Body of pancreas (tissue), 4 donors: Measurements from ENCODE around the gene ASB10. TPM values are rescaled to one million over a fixed set of nuclear protein-coding genes. Genes with fewer than 3 reads are reported as not detected.

Experiments
- ATAC-seq: fragments of 150-250 bp; one replicate; pipeline ENCODE4 v1.9.1; 2016
- DNase-seq, 4 donors: peaks; one replicate each; pipeline ENCODE4 v3.0.0-alpha.2; 2019
- H3K27ac ChIP-seq, 4 donors: fragments of 200-600 bp; sonication (generic); 1 replicate in 3 of 4; 2 replicates in 1 of 4; pipeline versions ENCODE4 v1.5.1 to v1.6.1; 2016 to 2019; ENCODE audit warnings: mild to moderate bottlenecking in 1 of 4, mixed read lengths in 1 of 4, moderate library complexity in 1 of 4
- H3K27me3 ChIP-seq, 2 donors: fragments of 200-600 bp; sonication (generic); one replicate each; pipeline ENCODE4 v1.6.0; 2016; ENCODE audit warnings: mild to moderate bottlenecking in 1 of 2
- H3K36me3 ChIP-seq, 2 donors: fragments of 200-600 bp; sonication (generic); replicated peaks in 1 of 2; 2 replicates each; pipeline ENCODE4 v1.5.1; 2016; ENCODE audit warnings: low read depth in 2 of 2; ENCODE audit not compliant: insufficient read depth in 1 of 2
- H3K4me1 ChIP-seq: fragments of 200-600 bp; sonication (generic); one replicate; pipeline ENCODE4 v1.6.0; 2016
- H3K4me3 ChIP-seq, 2 donors: fragments of 200-600 bp; sonication (generic); 1 replicate in 1 of 2; 2 replicates in 1 of 2; pipeline ENCODE4 v1.5.1; 2016 to 2019
- H3K9me3 ChIP-seq, 3 donors: fragments of 200-600 bp; sonication (generic); 1 replicate in 2 of 3; 2 replicates in 1 of 3; pipeline ENCODE4 v1.5.1; 2016
- POLR2A ChIP-seq, 3 donors: fragments of 450-650 bp; IDR thresholded peaks; one replicate each; pipeline ENCODE4 v1.6.1; 2016; ENCODE audit warnings: antibody characterized with exemption in 3 of 3, mild to moderate bottlenecking in 2 of 3
- WGBS, 2 donors: methylation state at CpG; one replicate each; pipeline ENCODE4 v1.1.5; 2017; 5-methylcytosine and 5-hydroxymethylcytosine counted together
- intact Hi-C: fragments of 100-400 bp; cut with DNase I; formaldehyde crosslinking; loops from one replicate; pipeline ENCODE4 v1.15.1; 2023
- total RNA-seq, 2 donors: library from RNA; depleted of rRNA; stranded (reverse); fragments of >200 nt; gene quantifications; one replicate each; pipeline ENCODE4 v1.1.0, GENCODE V29; 2016
- TF ChIP-seq, protein P1 (sequence below), 7 experiments: fragments of 450-650 bp in 4 of 7; fragments of 200-600 bp in 3 of 7; sonication (generic) in 3 of 7; IDR thresholded peaks; one replicate each; pipeline ENCODE4 v1.5.1; 2016 to 2019; ENCODE audit warnings: antibody characterized with exemption in 7 of 7

ASB10 gene
- total RNA-seq, 2 donors from 2014 or later = not detected

DNA sequence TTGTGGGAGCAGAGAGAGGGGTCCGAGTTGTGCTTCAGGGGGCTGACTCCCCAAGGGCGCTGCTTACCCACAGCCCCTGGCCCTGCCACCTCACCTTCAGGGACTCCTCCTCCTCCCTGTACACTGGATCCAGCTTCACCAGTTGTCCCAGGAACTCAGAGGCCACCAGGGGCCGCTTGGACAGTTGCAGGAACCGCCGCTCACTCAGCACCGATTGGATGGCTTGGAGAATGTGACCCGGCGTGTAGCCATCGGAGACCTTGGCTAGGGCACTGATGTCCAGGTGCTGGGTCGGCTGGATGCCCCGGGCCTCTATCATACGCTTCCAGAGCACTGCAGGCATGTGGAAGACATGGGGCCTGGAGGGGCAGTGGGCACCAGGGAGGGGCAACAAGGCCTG, 4.5 kb upstream of the ASB10 start:
- no peak for ATAC-seq
- 67 to 72% methylated on average over 5 to 12 of the region's 12 CpGs for WGBS, 2 donors
- DNase-seq = no peak
- TF ChIP-seq, protein P1, sequence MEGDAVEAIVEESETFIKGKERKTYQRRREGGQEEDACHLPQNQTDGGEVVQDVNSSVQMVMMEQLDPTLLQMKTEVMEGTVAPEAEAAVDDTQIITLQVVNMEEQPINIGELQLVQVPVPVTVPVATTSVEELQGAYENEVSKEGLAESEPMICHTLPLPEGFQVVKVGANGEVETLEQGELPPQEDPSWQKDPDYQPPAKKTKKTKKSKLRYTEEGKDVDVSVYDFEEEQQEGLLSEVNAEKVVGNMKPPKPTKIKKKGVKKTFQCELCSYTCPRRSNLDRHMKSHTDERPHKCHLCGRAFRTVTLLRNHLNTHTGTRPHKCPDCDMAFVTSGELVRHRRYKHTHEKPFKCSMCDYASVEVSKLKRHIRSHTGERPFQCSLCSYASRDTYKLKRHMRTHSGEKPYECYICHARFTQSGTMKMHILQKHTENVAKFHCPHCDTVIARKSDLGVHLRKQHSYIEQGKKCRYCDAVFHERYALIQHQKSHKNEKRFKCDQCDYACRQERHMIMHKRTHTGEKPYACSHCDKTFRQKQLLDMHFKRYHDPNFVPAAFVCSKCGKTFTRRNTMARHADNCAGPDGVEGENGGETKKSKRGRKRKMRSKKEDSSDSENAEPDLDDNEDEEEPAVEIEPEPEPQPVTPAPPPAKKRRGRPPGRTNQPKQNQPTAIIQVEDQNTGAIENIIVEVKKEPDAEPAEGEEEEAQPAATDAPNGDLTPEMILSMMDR (IDR thresholded peaks at IDR 0.05) = no peak
- TF ChIP-seq POLR2A (IDR thresholded peaks at IDR 0.05) = no peak
- Histone ChIP-seq H3K27ac (no peak overlapping the region), H3K36me3 (no peaks in the 10 kb centered on the region), H3K4me3 (no peak overlapping the region), H3K4me1 (no peaks in the 10 kb centered on the region), H3K9me3 (no peaks in the 10 kb centered on the region), H3K27me3 (no peaks in the 10 kb centered on the region)
- intact Hi-C loops = no loop called here

DNA sequence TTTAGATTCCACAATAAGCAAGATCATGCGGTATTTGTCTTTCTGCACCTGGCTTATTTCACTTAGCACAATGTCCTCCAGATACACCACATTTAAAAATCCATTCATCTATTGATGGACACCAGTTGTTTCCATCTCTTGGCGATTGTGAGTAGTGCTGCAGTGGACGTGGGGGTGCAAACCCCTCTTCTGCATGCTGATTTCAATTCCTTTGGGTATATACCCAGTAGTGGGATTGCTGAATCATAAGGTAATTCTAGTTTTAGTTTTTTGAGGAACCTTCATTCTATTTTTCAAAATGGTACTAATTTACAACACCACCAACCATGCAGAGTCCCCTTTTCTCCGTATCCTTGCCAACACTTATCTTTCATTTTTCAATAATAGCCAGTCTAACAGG, 2.0 kb upstream of the ASB10 start:
- no peaks in the 10 kb centered on the region for H3K27me3 ChIP-seq
- WGBS, 2 donors = 55 to 56% methylated on average over 4 of the region's 4 CpGs
- intact Hi-C loops = no loop called here

DNA sequence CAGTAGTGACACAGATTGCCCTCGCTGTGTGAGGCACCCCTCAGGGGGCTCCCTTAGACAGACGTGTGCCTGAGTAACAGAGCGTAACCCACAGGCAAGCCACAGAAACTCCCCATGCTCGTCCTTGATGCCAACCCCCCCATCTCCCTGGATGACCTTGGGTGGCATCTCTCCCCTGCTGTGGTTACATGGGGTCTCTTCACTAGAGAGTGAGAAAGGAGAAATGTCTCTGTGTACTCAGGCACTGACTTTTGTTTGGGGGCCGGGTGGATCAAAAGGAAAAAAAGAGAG, 1.1 kb upstream of the ASB10 start:
- Histone ChIP-seq H3K27me3 (no peaks in the 10 kb centered on the region), H3K27ac (no peak overlapping the region), H3K4me3 (no peak overlapping the region), H3K9me3 (no peaks in the 10 kb centered on the region), H3K36me3 (no peaks in the 10 kb centered on the region), H3K4me1 (no peaks in the 10 kb centered on the region)
- 31 to 49% methylated on average over 2 to 5 of the region's 5 CpGs for WGBS, 2 donors
- no peak for TF ChIP-seq POLR2A (IDR thresholded peaks at IDR 0.05)
- TF ChIP-seq, protein P1 (IDR thresholded peaks at IDR 0.05) = no peak
- intact Hi-C loops = no loop called here
- ATAC-seq (no peak), DNase-seq (no peak)

More for the DNA sequence above, 2.0 kb upstream of the ASB10 start:
- Histone ChIP-seq H3K9me3 (no peaks in the 10 kb centered on the region), H3K4me1 (no peaks in the 10 kb centered on the region), H3K36me3 (no peaks in the 10 kb centered on the region), H3K27ac (no peak overlapping the region), H3K4me3 (no peak overlapping the region)
- DNase-seq (no peak), ATAC-seq (no peak)
- TF ChIP-seq, protein P1 (IDR thresholded peaks at IDR 0.05) = no peak
- no peak for TF ChIP-seq POLR2A (IDR thresholded peaks at IDR 0.05)

DNA sequence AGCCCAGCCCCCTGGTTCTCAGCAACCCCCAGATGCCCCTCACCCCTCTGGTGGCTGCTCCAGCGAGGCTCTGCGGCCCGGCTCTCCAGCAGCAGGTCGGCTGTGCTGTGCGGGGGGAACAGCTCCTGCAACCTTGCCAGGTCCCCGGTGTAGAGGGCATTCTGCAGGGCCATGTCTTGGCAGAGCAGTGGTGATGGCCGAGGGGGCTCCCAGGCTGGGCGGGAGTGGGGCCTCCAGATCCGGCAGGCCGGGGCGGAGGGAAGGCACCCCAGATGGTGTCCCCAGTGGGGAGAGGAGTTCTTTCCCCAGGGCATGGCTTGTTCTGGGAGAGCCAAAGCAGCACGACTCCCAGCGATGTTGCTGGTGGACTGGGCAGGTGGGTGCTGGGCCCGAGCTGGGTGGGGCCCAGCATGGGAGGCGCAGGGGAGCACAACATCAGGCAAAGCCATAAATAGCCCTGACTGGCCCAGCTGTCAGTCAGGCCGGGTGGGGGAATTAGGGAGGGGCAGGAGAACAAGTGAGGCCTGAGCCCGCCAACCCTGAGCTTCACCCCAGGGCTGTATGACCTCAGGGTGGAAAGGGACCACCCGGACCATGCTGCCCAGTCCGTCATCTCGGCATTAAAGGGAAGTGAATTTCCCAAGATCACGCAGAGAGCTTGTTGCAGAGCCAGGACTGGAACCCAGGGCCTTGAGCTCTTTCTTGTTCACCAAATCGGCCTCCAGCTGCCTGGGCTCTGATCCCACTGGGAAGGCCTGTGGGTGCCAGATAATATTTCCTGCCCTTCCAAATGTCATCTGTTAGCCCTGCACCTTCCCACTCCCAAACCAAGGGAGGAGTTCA, 580 bp upstream of the ASB10 start:
- no peaks in the 10 kb centered on the region for H3K9me3 ChIP-seq
- no peak for ATAC-seq
- intact Hi-C loops = no loop called here
- no peak for DNase-seq
- H3K27ac ChIP-seq = no peak overlapping the region
- 72 to 76% methylated on average over 10 to 22 of the region's 22 CpGs for WGBS, 2 donors
- TF ChIP-seq, protein P1 (IDR thresholded peaks at IDR 0.05) = no peak
- TF ChIP-seq POLR2A (IDR thresholded peaks at IDR 0.05) = no peak
- no peaks in the 10 kb centered on the region for H3K36me3 ChIP-seq
- H3K4me1 ChIP-seq = no peaks in the 10 kb centered on the region
- no peaks in the 10 kb centered on the region for H3K27me3 ChIP-seq
- no peak overlapping the region for H3K4me3 ChIP-seq
